HCT116 (cell line): ENCODE measurements around the gene TSSK2. TPM values are rescaled to one million over a fixed set of nuclear protein-coding genes. Genes with fewer than 3 reads are reported as not detected.

Experiments
- ATAC-seq: fragments of 200-7000 bp; cut with Tn5 transposase; 2 replicates; pipeline ENCODE4 v1.9.1; 2020; ENCODE audit warnings: mild to moderate bottlenecking, moderate library complexity
- BruUV-seq: library from RNA; stranded (reverse); fragments of 400-500 nt; replicated peaks from 2 replicates; lab custom pipeline; 2021; lab: Mats Ljungman, UMichigan
- CTCF ChIA-PET: fragments of 300-600 bp; sonication (Branson Sonifier 250); formaldehyde crosslinking; loops from one replicate; lab custom pipeline; 2021; ENCODE audit warnings: antibody characterized with exemption; lab: Charles Lee
- POLR2A ChIA-PET: fragments of 300-600, 350-600 bp; sonication (Branson Sonifier 250); formaldehyde crosslinking; loops from one replicate; lab custom pipeline; 2021; ENCODE audit warnings: antibody characterized with exemption; lab: Charles Lee
- RAD21 ChIA-PET, 2 experiments: fragments of 300-600 bp; sonication (Branson Sonifier 250); formaldehyde crosslinking; loops; one replicate each; lab custom pipeline; 2023; ENCODE audit warnings: low total read pairs in 2 of 2; ENCODE audit not compliant: uncharacterized antibody in 2 of 2, unreplicated experiment in 2 of 2, low non-redundant PET in 1 of 2; lab: Charles Lee
- DNase-seq: peaks from one replicate; pipeline ENCODE4 v3.0.0-alpha.2; 2010; ENCODE audit warnings: low read depth, low spot score
- H2AFZ ChIP-seq: fragments of 200-600 bp; shearing (Covaris generic), sonication (generic); 2 replicates; pipeline ENCODE4 v1.6.1; 2017; ENCODE audit warnings: low read depth, mixed run types, mixed read lengths, antibody characterized with exemption, low read length; ENCODE audit not compliant: poor library complexity, severe bottlenecking
- H3K27ac ChIP-seq: 2 replicates; pipeline ENCODE4 v1.5.1; 2012; ENCODE audit warnings: low read depth, low read length
- H3K27me3 ChIP-seq: fragments of 200-600 bp; sonication (generic); 2 replicates; pipeline ENCODE4 v1.6.1; 2016; ENCODE audit warnings: mixed run types, low read length, mixed read lengths; ENCODE audit not compliant: insufficient read depth
- H3K36me3 ChIP-seq, 2 experiments: fragments of 200-500 bp in 1 of 2; fragments of 200-600 bp in 1 of 2; sonication (Bioruptor generic) in 1 of 2; sonication (generic) in 1 of 2; 2 replicates each; pipeline versions ENCODE4 v1.5.1 to v1.6.1; 2014 to 2016; ENCODE audit warnings: low read length in 2 of 2, inconsistent platforms in 1 of 2, mixed read lengths in 1 of 2, mixed run types in 1 of 2; ENCODE audit not compliant: insufficient read depth in 2 of 2, control insufficient read depth in 1 of 2
- H3K4me1 ChIP-seq, 2 experiments: fragments of 200-600 bp in 1 of 2; sonication (generic) in 1 of 2; 2 replicates each; pipeline versions ENCODE4 v1.5.1 to v1.6.1; 2012 to 2017; ENCODE audit warnings: low read length in 2 of 2, inconsistent platforms in 1 of 2, mild to moderate bottlenecking in 1 of 2, mixed read lengths in 1 of 2, mixed run types in 1 of 2, moderate library complexity in 1 of 2; ENCODE audit not compliant: insufficient read depth in 2 of 2, control insufficient read depth in 1 of 2
- H3K4me2 ChIP-seq: fragments of 200-600 bp; sonication (generic); 2 replicates; pipeline ENCODE4 v1.6.1; 2017; ENCODE audit warnings: mixed run types, low read length, mixed read lengths
- H3K4me3 ChIP-seq, 2 experiments: fragments of 200-600 bp in 1 of 2; sonication (generic) in 1 of 2; replicated peaks in 1 of 2; 2 replicates each; pipeline ENCODE4 v1.5.1; 2011 to 2016; ENCODE audit warnings: low read length in 2 of 2, control low read depth in 1 of 2, low read depth in 1 of 2, mild to moderate bottlenecking in 1 of 2, mixed read lengths in 1 of 2, mixed run types in 1 of 2
- H3K79me2 ChIP-seq: fragments of 200-600 bp; sonication (generic); 2 replicates; pipeline ENCODE4 v1.6.1; 2017; ENCODE audit warnings: mild to moderate bottlenecking, mixed run types, low read length, moderate library complexity, mixed read lengths; ENCODE audit not compliant: insufficient read depth
- H3K9ac ChIP-seq: fragments of 200-600 bp; sonication (generic); 2 replicates; pipeline ENCODE4 v1.6.1; 2016; ENCODE audit warnings: low read length, mixed read lengths
- H3K9me2 ChIP-seq: fragments of 200-600 bp; sonication (generic), shearing (Covaris generic); 2 replicates; pipeline ENCODE4 v1.6.1; 2017; ENCODE audit warnings: mixed run types, mild to moderate bottlenecking, moderate library complexity; ENCODE audit not compliant: insufficient read depth
- H3K9me3 ChIP-seq, 2 experiments: fragments of 200-500 bp in 1 of 2; fragments of 200-600 bp in 1 of 2; sonication (Bioruptor generic) in 1 of 2; sonication (generic) in 1 of 2; 2 replicates each; pipeline ENCODE4 v1.6.1; 2014 to 2017; ENCODE audit warnings: low read length in 2 of 2, mixed read lengths in 2 of 2, inconsistent platforms in 1 of 2, low read depth in 1 of 2, mild to moderate bottlenecking in 1 of 2, mixed run types in 1 of 2, moderate library complexity in 1 of 2; ENCODE audit not compliant: control insufficient read depth in 1 of 2, insufficient read depth in 1 of 2
- H4K20me1 ChIP-seq: fragments of 200-600 bp; sonication (generic), shearing (Covaris generic); 2 replicates; pipeline ENCODE4 v1.6.1; 2017; ENCODE audit warnings: mixed run types, mild to moderate bottlenecking, moderate library complexity; ENCODE audit not compliant: insufficient read depth
- CBX3 ChIP-seq: IDR thresholded peaks from 2 replicates; pipeline ENCODE4 v1.6.1; 2012; ENCODE audit warnings: low read depth
- CTCF ChIP-seq, 3 experiments: fragments of 200-600 bp in 1 of 3; sonication (generic) in 1 of 3; IDR thresholded peaks in 2 of 3; conservative IDR thresholded peaks in 1 of 3; 2 replicates each; pipeline ENCODE4 v1.5.1; 2012 to 2017; ENCODE audit warnings: low read depth in 2 of 3, low read length in 2 of 3, antibody characterized with exemption in 1 of 3, borderline replicate concordance in 1 of 3, control low read depth in 1 of 3, mild to moderate bottlenecking in 1 of 3, mixed read lengths in 1 of 3, mixed run types in 1 of 3, moderate library complexity in 1 of 3; ENCODE audit not compliant: insufficient read depth in 1 of 3
- JUND ChIP-seq: IDR thresholded peaks from 2 replicates; pipeline ENCODE4 v1.6.1; 2012
- MAX ChIP-seq: IDR thresholded peaks from 2 replicates; pipeline ENCODE4 v1.6.1; 2012
- POLR2A ChIP-seq: IDR thresholded peaks from 2 replicates; pipeline ENCODE4 v1.7.0; 2011; ENCODE audit warnings: borderline replicate concordance; ENCODE audit not compliant: insufficient read depth, insufficient read length; ENCODE audit errors: extremely low read depth
- POLR2AphosphoS5 ChIP-seq: IDR thresholded peaks from 2 replicates; pipeline ENCODE4 v1.6.1; 2011; ENCODE audit warnings: mild to moderate bottlenecking, low read depth, low read length, moderate library complexity
- RAD21 ChIP-seq: IDR thresholded peaks from 2 replicates; pipeline ENCODE4 v1.6.1; 2012; ENCODE audit warnings: low read depth, mild to moderate bottlenecking
- REST ChIP-seq: IDR thresholded peaks from 2 replicates; pipeline ENCODE4 v1.6.1; 2012; ENCODE audit warnings: low read depth
- SIN3A ChIP-seq: IDR thresholded peaks from 2 replicates; pipeline ENCODE4 v1.6.1; 2012; ENCODE audit warnings: low read depth
- SP1 ChIP-seq: IDR thresholded peaks from 2 replicates; pipeline ENCODE4 v1.6.1; 2012; ENCODE audit warnings: low read depth
- YY1 ChIP-seq: IDR thresholded peaks from 2 replicates; pipeline ENCODE4 v1.6.1; 2011; ENCODE audit warnings: low read length, low read depth, moderate library complexity, mild to moderate bottlenecking; ENCODE audit not compliant: insufficient replicate concordance; ENCODE audit errors: extremely low read depth
- intact Hi-C: fragments of 100-400 bp; cut with micrococcal nuclease; formaldehyde crosslinking; loops from 2 replicates; pipeline ENCODE4 v1.10.0; 2022
- total RNA-seq: library from RNA; stranded (reverse); gene quantifications from one replicate; pipeline ENCODE4 v1.2.1, GENCODE V29; 2021; ENCODE audit not compliant: unreplicated experiment

Gene TSSK2
- total RNA-seq, 1 experiment from 2014 or later = not detected

GRCh38 chr22:19081351-19081750, 49.8 kb upstream of the TSSK2 start:
- Histone ChIP-seq H3K9me2 (no peaks in the 10 kb centered on the region), H3K4me2 (no peak overlapping the region), H3K36me3 (0 out of 4 replicates have a peak, but pooled peaks cover 0 to 9% of the 10 kb centered on the region in 2 experiments), H3K27ac (no peak overlapping the region), H3K27me3 (no peaks in the 10 kb centered on the region), H3K9me3 (no peaks in the 10 kb centered on the region), H3K79me2 (peaks cover 8% of the 10 kb centered on the region; the same call in 1 of the 2 replicates), H2AFZ (no peak overlapping the region), H3K4me3 (no peak overlapping the region), H3K4me1 (peaks cover 12 to 14% of the 10 kb centered on the region in 2 experiments), H3K9ac (no peak overlapping the region), H4K20me1 (peaks cover 3% of the 10 kb centered on the region; the same call in 1 of the 2 replicates)
- ATAC-seq (no peak), DNase-seq (no peak)
- RAD21 ChIA-PET = no interaction called here
- BruUV-seq = no TSS peak
- intact Hi-C loops = no loop called here
- TF ChIP-seq JUND (no peak), POLR2AphosphoS5 (no peak), MAX (no peak), REST (no peak), CTCF (IDR thresholded peaks at IDR 0.05 in 2 of 3, conservative IDR thresholded peaks at IDR 0.05 in 1 of 3; ENCODE audit: borderline replicate concordance in 1 of 3, insufficient read depth in 1 of 3, low read depth in 2 of 3, low read length in 2 of 3) (no peak), RAD21 (no peak), YY1 (no peak), CBX3 (no peak), SP1 (no peak), POLR2A (no peak), SIN3A (no peak)
- POLR2A ChIA-PET = no interaction called here
- CTCF ChIA-PET = no interaction called here
